Loucy (cell line): ENCODE measurements around the gene RND2.
"Not testable (repeated sequence)": the region's sequence is repeated elsewhere in the genome, so short reads cannot be mapped to it uniquely, and the experiment has no call there.

Experiments
- H2AFZ ChIP-seq: fragments of 200-600 bp; sonication (generic); 2 replicates; pipeline ENCODE4 v1.6.0; 2016; ENCODE audit warnings: antibody characterized with exemption, mild to moderate bottlenecking, low read length, moderate library complexity
- H3F3A ChIP-seq: fragments of 200-600 bp; 2 replicates; pipeline ENCODE4 v1.6.0; 2016; ENCODE audit warnings: antibody characterized with exemption, low read depth, mild to moderate bottlenecking
- H3K27me3 ChIP-seq: fragments of 200-600 bp; sonication (generic); 2 replicates; pipeline ENCODE4 v1.6.1; 2014; ENCODE audit warnings: low read length, mild to moderate bottlenecking; ENCODE audit not compliant: insufficient read depth, poor library complexity, severe bottlenecking
- H3K36me3 ChIP-seq: fragments of 200-600 bp; sonication (generic); 2 replicates; pipeline ENCODE4 v1.6.1; 2016; ENCODE audit warnings: low read length; ENCODE audit not compliant: insufficient read depth
- H3K4me1 ChIP-seq: fragments of 200-600 bp; sonication (generic); 2 replicates; pipeline ENCODE4 v1.5.1; 2014; ENCODE audit warnings: low read length, mild to moderate bottlenecking; ENCODE audit not compliant: insufficient read depth, poor library complexity, severe bottlenecking
- H3K4me2 ChIP-seq: fragments of 200-600 bp; sonication (generic); 2 replicates; pipeline ENCODE4 v1.6.0; 2014; ENCODE audit warnings: antibody characterized with exemption, low read length, low read depth, mild to moderate bottlenecking; ENCODE audit not compliant: poor library complexity, severe bottlenecking
- H3K4me3 ChIP-seq: fragments of 200-600 bp; sonication (generic); 2 replicates; pipeline ENCODE4 v1.5.1; 2014; ENCODE audit warnings: low read length, mild to moderate bottlenecking, mixed read lengths; ENCODE audit not compliant: poor library complexity, severe bottlenecking
- H3K79me2 ChIP-seq: fragments of 200-600 bp; sonication (generic); 2 replicates; pipeline ENCODE4 v1.6.1; 2014; ENCODE audit warnings: low read length; ENCODE audit not compliant: insufficient read depth
- H3K9ac ChIP-seq: fragments of 200-600 bp; sonication (generic); 2 replicates; pipeline ENCODE4 v1.6.0; 2014; ENCODE audit warnings: mild to moderate bottlenecking, low read depth, low read length, moderate library complexity; ENCODE audit not compliant: poor library complexity, severe bottlenecking
- H3K9me2 ChIP-seq: fragments of 200-600 bp; sonication (generic); replicated peaks from 2 replicates; pipeline ENCODE4 v1.6.1; 2016; ENCODE audit warnings: low read depth, low read length, mixed read lengths
- H3K9me3 ChIP-seq: fragments of 200-600 bp; sonication (generic); 2 replicates; pipeline ENCODE4 v1.6.1; 2014; ENCODE audit warnings: mild to moderate bottlenecking, antibody characterized with exemption, low read length, low read depth; ENCODE audit not compliant: insufficient read depth
- H4K20me1 ChIP-seq: fragments of 200-600 bp; sonication (generic); 2 replicates; pipeline ENCODE4 v1.6.0; 2014; ENCODE audit warnings: antibody characterized with exemption, low read length, mild to moderate bottlenecking; ENCODE audit not compliant: insufficient read depth, poor library complexity, severe bottlenecking
- CTCF ChIP-seq: fragments of 200-600 bp; sonication (generic); conservative IDR thresholded peaks from 2 replicates; pipeline ENCODE4 v1.5.1; 2014; ENCODE audit warnings: mild to moderate bottlenecking, antibody characterized with exemption, low read length
- EZH2phosphoT487 ChIP-seq: fragments of 200-600 bp; IDR thresholded peaks from 2 replicates; pipeline ENCODE4 v1.6.1; 2018; ENCODE audit warnings: antibody characterized with exemption, mild to moderate bottlenecking, moderate library complexity, borderline replicate concordance

Gene RND2

DNA sequence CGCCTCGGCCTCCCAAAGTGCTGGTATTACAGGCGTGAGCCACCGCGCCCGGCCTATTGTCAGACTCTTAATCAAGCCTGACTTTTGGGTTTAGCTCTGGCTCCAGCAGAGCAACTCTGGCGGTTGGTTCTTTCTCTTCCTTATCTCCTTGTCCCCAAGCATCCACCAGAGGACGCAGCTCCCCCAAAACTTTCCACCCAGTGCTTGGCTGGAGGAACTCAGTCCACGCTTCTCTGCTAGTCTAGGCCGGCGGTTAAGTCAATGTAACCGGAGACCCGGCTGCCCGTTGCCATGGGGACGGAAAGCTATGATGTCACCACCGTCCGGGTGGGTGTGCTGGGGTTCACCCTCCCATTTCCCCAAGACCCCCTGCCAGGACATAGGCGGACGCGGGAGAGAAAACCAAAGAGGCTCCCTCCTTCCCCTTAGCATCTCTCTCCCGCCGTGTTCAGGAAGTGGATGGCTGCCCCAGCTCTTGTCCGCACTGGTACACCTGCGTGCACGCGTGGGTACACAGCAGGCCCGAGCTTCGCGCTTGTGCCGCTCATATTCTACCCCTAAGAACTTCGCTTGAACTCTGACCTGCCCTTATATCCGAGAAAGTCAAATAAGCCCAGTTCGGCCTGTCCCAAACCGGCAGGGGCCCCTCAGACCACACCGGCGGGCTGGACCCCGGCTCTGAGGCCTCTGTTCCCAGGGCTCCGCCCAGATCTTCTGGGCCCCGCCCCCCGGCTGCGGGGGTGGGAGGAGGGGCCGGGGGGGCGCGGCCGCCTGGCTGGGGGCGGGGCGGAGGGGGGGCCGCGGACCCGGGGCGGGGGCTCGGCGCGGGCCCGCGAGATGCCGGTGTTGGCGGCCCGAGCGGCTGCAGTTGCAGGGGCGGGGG lies at the start of gene RND2:
TSS of gene RND2 (plus strand) at position 825 of the 883 bp plus-strand sequence. CDS start 117 bp downstream, outside the sequence.
- Histone ChIP-seq H3K9ac (peak within 1 kb of the TSS; percentile 65), H2AFZ (peak within 1 kb of the TSS; percentile 89), H3K79me2 (peaks cover 22% of the 10 kb centered on the region), H3F3A (peaks cover 11% of the 10 kb centered on the region; the same call in 1 of the 2 replicates), H4K20me1 (peaks cover 12% of the 10 kb centered on the region), H3K9me3 (no peaks in the 10 kb centered on the region), H3K9me2 (no peaks in the 10 kb centered on the region), H3K27me3 (no peaks in the 10 kb centered on the region), H3K4me1 (peaks cover 31% of the 10 kb centered on the region), H3K36me3 (no peaks in the 10 kb centered on the region), H3K4me2 (peak within 1 kb of the TSS; percentile 89), H3K4me3 (peak within 1 kb of the TSS; percentile 76)
- no peak for TF ChIP-seq EZH2phosphoT487
- TF ChIP-seq CTCF: peak; percentile 80

- no peak for TF ChIP-seq EZH2phosphoT487
- TF ChIP-seq CTCF: no peak
- H3K27me3 ChIP-seq: no peaks in the 10 kb centered on the region
- no peaks in the 10 kb centered on the region for H3K36me3 ChIP-seq
- H3K4me3 ChIP-seq: no peak overlapping the region
- no peak overlapping the region for H3K9ac ChIP-seq
- H4K20me1 ChIP-seq: no peaks in the 10 kb centered on the region
- H3K9me2 ChIP-seq: no peaks in the 10 kb centered on the region
- no peaks in the 10 kb centered on the region for H3K9me3 ChIP-seq
- no peak overlapping the region for H2AFZ ChIP-seq
- peak overlapping the region; percentile 9 for H3K4me2 ChIP-seq
- no peaks in the 10 kb centered on the region for H3F3A ChIP-seq
- H3K4me1 ChIP-seq: peaks cover 16% of the 10 kb centered on the region
- peaks cover 9% of the 10 kb centered on the region; the same call in 1 of the 2 replicates for H3K79me2 ChIP-seq
These were observed 49.8 kb upstream of the RND2 start for GRCh38 chr17:42975265-42975664.

- H3K36me3 ChIP-seq, H4K20me1 ChIP-seq, H3K9ac ChIP-seq, H3F3A ChIP-seq, H3K9me3 ChIP-seq, H3K9me2 ChIP-seq, H2AFZ ChIP-seq, H3K4me3 ChIP-seq, H3K27me3 ChIP-seq: not testable (repeated sequence)
- Histone ChIP-seq H3K4me2 (peak overlapping the region; percentile 9), H3K79me2 (peaks cover 11% of the 10 kb centered on the region; the same call in 1 of the 2 replicates), H3K4me1 (peaks cover 16% of the 10 kb centered on the region)
These were observed 49.3 kb upstream of the RND2 start for GRCh38 chr17:42975701-42976100.
